ENCODE data around the gene FLOT2. TPM values are rescaled to one million over a fixed set of nuclear protein-coding genes. Genes with fewer than 3 reads are reported as not detected.
A peak's percentile ranks its signal among the peaks of the same experiment; 100 is the strongest.
"Not testable (repeated sequence)": the region's sequence is repeated elsewhere in the genome, so short reads cannot be mapped to it uniquely, and the experiment has no call there.

Gene FLOT2
- total RNA-seq, 1 experiment from 2014 or later = 55.6 TPM

- DNase-seq (ENCODE audit: low spot score) = no peak
Observed at GRCh38 chr17:28873839-28874238, 23.7 kb downstream of the FLOT2 start.

- no peak for DNase-seq (ENCODE audit: low spot score)
Observed at GRCh38 chr17:28871056-28871579, 26.4 kb downstream of the FLOT2 start.

GRCh38 chr17:28867276-28867675 lies 30.3 kb downstream of the FLOT2 start:
- DNase-seq (ENCODE audit: low spot score) = no peak

GRCh38 chr17:28865946-28866752 lies 31.4 kb downstream of the FLOT2 start:
- DNase-seq (ENCODE audit: low spot score) = peak; percentile 13

GRCh38 chr17:28864991-28865849 lies 32.3 kb downstream of the FLOT2 start:
- DNase-seq (ENCODE audit: low spot score) = peak; percentile 28

- no peak for DNase-seq (ENCODE audit: low spot score)
Observed at GRCh38 chr17:28863953-28864352, 33.6 kb downstream of the FLOT2 start.

- DNase-seq (ENCODE audit: low spot score) = no peak
Observed at GRCh38 chr17:28862561-28862960, 35.0 kb downstream of the FLOT2 start.

- no peak for DNase-seq (ENCODE audit: low spot score)
Observed at GRCh38 chr17:28861393-28862203, 35.9 kb downstream of the FLOT2 start.

DNA sequence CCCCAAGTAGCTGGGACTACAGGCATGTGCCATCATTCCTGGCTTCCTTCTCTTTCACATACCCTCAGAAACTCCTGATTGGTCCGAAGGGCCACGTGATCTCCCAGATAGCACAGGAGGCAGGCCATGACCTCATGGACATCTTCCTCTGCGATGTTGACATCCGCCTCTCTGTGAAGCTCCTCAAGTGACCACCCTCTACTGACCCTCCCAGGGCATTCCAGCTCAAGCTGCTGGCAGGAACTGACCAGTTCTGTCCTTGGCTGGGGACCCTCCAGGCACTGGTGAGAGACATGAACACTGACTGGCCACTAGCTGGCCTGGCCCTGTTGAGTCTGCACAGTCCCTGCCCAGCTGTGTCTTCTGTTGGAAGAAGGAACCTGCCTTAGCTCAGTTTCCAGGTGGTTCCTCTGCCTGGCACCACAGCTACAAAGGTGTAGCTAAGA lies 37.1 kb downstream of the FLOT2 start:
- no peak for DNase-seq (ENCODE audit: low spot score)

GRCh38 chr17:28858801-28859355 lies 38.7 kb downstream of the FLOT2 start:
- no peak for DNase-seq (ENCODE audit: low spot score)

DNA sequence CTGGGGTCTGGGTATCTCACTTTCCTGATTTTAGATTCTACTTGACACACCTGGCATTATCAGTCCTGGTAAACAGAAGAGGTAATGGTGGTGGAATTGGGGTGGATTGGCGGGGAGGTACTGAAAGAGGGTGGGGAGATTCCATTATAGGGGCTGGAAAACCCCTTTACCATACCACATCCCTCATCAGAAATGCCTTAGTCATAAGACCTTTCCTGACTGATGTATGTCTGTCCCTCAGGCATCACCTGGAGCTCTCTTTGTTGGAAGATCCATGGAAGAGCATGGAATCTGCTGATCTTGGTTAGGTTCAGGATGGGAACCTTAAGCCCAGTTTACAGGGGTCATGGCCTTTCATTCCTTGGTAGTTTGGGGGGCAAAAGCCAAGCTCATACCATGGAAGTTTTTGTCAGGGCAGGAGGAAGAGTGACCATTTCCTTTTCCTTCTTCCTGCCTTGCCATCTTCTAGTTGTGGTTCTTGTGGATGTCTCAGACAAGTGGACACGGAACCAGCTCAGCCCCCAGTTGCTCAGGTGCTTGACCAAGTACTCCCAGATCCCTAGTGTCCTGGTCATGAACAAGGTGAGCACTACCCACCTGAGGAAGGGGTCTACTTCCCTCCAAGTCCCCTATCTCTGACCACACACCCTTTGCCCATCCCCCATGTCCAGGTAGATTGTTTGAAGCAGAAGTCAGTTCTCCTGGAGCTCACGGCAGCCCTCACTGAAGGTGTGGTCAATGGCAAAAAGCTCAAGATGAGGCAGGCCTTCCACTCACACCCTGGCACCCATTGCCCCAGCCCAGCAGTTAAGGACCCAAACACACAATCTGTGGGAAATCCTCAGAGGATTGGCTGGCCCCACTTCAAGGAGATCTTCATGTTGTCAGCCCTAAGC lies 39.4 kb downstream of the FLOT2 start:
- no peak for DNase-seq (ENCODE audit: low spot score)

- DNase-seq (ENCODE audit: low spot score) = no peak
Observed at GRCh38 chr17:28856028-28856574, 41.4 kb downstream of the FLOT2 start.

GRCh38 chr17:28855336-28855679 lies 42.2 kb downstream of the FLOT2 start:
- DNase-seq (ENCODE audit: low spot score) = no peak

DNA sequence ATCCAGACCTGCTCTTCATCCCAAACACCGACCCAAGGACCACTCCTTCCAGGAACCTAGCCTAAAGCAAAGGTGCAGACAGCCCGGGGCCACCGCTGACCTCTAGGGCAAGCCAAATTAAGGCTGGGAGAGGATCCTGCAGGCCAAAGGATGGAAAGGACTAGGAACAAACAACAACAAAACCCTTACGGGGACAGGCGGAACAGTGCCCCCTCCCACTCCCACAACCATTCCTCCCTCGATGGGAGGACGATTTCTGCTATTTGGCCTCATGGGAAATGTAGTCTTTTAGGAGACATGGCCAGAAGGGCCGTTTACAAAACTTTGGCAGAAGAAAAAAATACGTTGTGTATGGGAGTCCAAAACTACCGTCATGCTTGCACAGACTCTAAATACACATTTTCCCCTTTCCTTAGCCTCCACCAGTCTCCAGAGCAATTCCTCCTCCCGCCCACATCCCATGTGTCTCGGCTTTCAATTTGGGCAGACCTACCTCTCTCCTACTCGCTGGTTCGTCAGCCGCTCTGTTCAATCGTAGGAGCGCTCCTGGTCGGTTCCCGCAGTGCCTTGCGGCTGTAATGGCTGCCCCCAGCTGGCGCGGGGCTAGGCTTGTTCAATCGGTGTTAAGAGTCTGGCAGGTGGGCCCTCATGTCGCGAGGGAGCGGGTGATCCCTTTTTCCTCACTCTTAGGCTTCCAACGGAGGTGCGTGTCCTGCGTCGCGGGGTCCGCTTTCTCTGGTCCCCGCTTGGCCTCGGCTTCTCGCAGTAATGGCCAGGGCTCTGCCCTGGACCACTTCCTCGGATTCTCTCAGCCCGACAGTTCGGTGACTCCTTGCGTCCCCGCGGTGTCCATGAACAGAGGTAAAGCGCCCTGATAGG lies 42.8 kb downstream of the FLOT2 start, which contains the start of gene ERAL1:
Gene ERAL1, plus strand, starts transcription at position 560 of the 879 bp plus-strand sequence. Its CDS starts 19 bp downstream, at position 579.
- DNase-seq (ENCODE audit: low spot score) = peak; percentile 87

GRCh38 chr17:28853295-28853694 lies 44.2 kb downstream of the FLOT2 start:
- no peak for DNase-seq (ENCODE audit: low spot score)

- DNase-seq (ENCODE audit: low spot score) = no peak
Observed at GRCh38 chr17:28849281-28849680, 48.3 kb downstream of the FLOT2 start.

- DNase-seq (ENCODE audit: low spot score) = peak; percentile 22
Observed at GRCh38 chr17:28848667-28849066, 48.9 kb downstream of the FLOT2 start.

DNA sequence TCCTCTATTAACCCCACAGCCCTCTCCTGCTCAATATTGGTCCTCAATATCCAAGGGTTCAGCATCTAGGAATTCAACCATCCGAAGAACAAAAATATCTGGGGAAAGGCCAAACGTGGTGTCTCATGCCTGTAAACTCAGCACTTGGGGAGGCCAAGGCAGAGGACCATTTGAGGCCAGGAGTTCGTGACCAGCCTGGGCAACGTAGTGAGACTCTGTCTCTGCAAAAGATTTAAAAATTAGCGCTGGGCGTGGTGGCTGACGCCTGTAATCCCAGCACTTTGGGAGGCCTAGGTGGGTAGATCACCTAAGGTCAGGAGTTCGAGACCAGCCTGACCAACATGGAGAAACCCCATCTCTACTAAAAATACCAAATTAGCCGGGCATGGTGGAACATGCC lies 50.8 kb downstream of the FLOT2 start:
- DNase-seq (ENCODE audit: low spot score) = not testable (repeated sequence)

GRCh38 chr17:28846231-28846630 lies 51.3 kb downstream of the FLOT2 start:
- DNase-seq (ENCODE audit: low spot score) = no peak
